IPS-18c (cell line): ENCODE results near the gene PPT1.
"Not testable (repeated sequence)": the region's sequence is repeated elsewhere in the genome, so short reads cannot be mapped to it uniquely, and the experiment has no call there.

Experiments
- H3K4me3 ChIP-seq: 2 replicates; pipeline ENCODE4 v1.7.0; 2013; ENCODE audit warnings: low read depth, mild to moderate bottlenecking, low read length, moderate library complexity; ENCODE audit not compliant: insufficient read depth
- H3K9me3 ChIP-seq: one replicate; pipeline ENCODE4 v1.6.1; 2013; ENCODE audit warnings: mild to moderate bottlenecking, low read length, moderate library complexity; ENCODE audit not compliant: control insufficient read depth, insufficient read depth

The PPT1 gene

DNA sequence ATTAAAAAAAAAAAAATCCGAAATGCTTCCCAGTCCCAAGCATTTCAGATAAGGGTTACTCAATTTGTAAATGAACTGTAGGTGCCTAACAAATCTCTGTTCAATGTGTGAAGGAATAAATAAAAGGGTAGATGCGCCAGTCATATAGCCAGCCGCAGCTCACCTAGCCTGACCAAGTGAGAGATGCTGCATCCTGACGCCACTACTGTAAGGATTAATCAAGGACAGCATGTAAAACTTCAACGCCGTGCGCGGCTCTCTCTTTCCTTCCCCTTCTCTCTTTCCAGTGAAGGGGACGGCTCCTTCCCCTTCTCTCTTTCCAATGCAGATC lies 441 bp downstream of the PPT1 start:
- no peaks in the 10 kb centered on the region for H3K9me3 ChIP-seq
- peak overlapping the region; percentile 82 for H3K4me3 ChIP-seq

GRCh38 chr1:40095806-40096205 lies 1.2 kb downstream of the PPT1 start:
- Histone ChIP-seq H3K4me3 (no peak overlapping the region), H3K9me3 (no peaks in the 10 kb centered on the region)

- no peak overlapping the region for H3K4me3 ChIP-seq
- no peaks in the 10 kb centered on the region for H3K9me3 ChIP-seq
Measured at GRCh38 chr1:40094466-40095110, 2.5 kb downstream of the PPT1 start.

DNA sequence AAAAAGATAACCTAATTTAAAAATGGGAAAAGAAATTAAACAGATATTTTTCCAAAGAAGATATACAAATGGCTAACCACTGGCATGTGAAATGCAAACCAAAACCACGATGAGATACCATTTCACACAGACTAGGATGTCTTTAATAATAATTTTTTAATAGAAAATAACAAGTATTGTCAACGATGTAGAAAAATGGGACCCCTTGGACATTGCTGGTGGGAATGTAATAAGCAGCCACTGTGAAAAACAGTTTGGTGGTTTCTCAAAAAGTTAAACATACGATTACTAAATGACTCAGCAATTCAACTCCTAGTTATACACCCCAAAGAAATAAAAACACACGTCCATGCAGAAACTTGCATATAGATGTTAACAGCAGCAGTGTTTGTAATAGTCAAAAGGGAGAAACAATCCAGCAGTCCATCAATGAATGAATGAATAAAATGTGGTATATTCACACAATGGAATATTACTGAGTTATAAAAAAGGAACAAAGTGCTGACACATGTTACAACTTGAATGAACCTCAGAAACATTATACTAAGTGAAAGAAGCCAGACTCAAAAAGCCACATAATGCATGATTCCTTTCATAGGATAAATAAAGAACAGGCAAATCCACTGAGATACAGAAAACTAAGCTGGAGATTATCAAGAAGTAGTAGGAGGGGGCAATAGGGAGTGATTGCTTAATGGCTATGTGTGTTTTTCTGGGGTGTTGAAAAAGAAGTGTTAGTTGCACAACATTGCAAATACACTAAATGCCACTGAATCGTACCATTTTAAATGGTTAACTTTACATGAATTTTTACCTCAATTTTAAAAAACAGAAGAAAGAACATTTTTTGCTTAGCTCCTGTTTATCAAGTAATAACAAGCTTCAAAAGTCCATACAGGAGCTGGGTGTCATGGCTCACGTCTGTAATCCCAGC lies 4.1 kb downstream of the PPT1 start:
- Histone ChIP-seq H3K9me3 (no peaks in the 10 kb centered on the region), H3K4me3 (no peak overlapping the region)

GRCh38 chr1:40092241-40092640 lies 4.8 kb downstream of the PPT1 start:
- no peaks in the 10 kb centered on the region for H3K9me3 ChIP-seq
- no peak overlapping the region for H3K4me3 ChIP-seq

GRCh38 chr1:40090652-40091355 lies 6.2 kb downstream of the PPT1 start:
- H3K9me3 ChIP-seq = no peaks in the 10 kb centered on the region
- H3K4me3 ChIP-seq = no peak overlapping the region

- not testable (repeated sequence) for H3K9me3 ChIP-seq, H3K4me3 ChIP-seq
Measured at GRCh38 chr1:40084750-40085149, 12.3 kb downstream of the PPT1 start.

GRCh38 chr1:40081871-40082270 lies 15.2 kb downstream of the PPT1 start:
- no peaks in the 10 kb centered on the region for H3K9me3 ChIP-seq
- no peak overlapping the region for H3K4me3 ChIP-seq

DNA sequence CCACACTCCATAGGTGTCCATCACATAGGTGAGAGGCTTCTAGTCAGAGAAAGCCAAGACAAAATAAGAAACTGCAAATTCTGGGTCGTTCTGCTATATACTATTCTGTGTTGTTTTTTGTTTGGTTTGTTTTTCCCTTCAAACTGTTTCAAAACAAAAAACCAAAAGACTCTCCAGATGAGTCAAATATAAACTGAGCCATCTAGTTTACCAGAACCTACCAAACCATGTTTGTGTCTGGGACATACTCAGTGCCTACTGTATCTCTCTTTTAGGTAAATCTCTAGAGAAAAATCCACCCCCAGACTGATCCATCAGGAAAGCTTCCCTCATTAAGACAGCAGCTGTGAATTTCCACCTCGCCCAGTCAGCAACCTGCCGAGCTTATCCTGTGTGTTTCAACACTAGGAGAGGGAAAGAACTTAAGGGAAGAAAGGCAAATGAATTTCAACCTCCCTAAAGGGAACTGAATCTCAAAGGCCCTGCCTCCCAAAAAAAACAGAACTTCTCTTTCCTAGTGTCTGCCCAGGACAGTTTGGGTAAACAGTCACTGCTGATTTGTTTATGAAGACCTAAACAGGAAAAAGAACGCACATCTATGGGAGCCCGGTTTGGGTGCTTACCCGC lies 17.2 kb downstream of the PPT1 start:
- H3K9me3 ChIP-seq = no peaks in the 10 kb centered on the region
- no peak overlapping the region for H3K4me3 ChIP-seq

- Histone ChIP-seq H3K9me3 (no peaks in the 10 kb centered on the region), H3K4me3 (no peak overlapping the region)
Measured at GRCh38 chr1:40078512-40079333, 18.3 kb downstream of the PPT1 start.

- no peaks in the 10 kb centered on the region for H3K9me3 ChIP-seq
- no peak overlapping the region for H3K4me3 ChIP-seq
Measured at GRCh38 chr1:40076895-40077312, 20.1 kb downstream of the PPT1 start.

GRCh38 chr1:40075266-40075665 lies 21.8 kb downstream of the PPT1 start:
- H3K9me3 ChIP-seq = no peaks in the 10 kb centered on the region
- no peak overlapping the region for H3K4me3 ChIP-seq

- no peaks in the 10 kb centered on the region for H3K9me3 ChIP-seq
- no peak overlapping the region for H3K4me3 ChIP-seq
Measured at GRCh38 chr1:40073062-40073461, 24.0 kb downstream of the PPT1 start.

DNA sequence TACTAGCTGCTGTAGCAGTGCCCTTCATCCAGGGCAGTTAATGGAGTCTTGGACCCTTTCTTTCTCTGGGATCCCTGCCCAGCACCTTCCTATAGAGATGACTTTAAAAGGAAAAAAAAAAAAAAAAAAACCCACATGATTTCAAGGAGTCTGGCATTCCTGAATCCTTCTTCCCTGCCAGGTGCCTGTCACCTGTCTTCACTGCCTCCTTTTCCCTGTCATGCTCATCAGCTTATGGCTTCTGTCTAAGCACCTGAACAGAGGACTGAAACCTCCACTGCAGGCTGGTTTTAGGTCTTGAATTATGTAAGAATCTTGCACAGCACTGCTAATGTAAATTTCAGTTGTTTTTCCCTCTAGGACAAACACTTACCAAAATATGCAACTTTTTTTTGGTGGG lies 24.9 kb downstream of the PPT1 start:
- no peak overlapping the region for H3K4me3 ChIP-seq
- no peaks in the 10 kb centered on the region for H3K9me3 ChIP-seq

DNA sequence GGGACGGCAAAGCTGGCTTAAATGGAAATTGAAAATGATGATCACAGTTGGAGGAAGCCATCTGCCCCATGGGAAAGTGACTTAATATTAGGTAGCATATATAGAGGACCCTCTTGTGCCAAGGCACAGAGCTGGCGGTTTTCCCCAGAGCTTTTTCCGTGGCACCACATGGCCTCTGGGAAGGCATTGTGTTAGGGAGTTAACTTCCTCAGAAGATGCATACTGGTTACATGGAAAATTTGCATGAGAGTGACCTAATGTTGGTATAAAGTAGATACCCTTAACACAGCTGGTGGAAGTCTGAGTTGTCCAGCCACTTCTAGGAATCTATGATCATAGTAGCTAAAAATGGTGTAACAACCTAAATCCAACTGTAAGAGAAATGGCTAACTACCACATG lies 29.2 kb downstream of the PPT1 start:
- no peak overlapping the region for H3K4me3 ChIP-seq
- no peaks in the 10 kb centered on the region for H3K9me3 ChIP-seq

- H3K4me3 ChIP-seq = no peak overlapping the region
- no peaks in the 10 kb centered on the region for H3K9me3 ChIP-seq
Measured at GRCh38 chr1:40067023-40067422, 30.0 kb downstream of the PPT1 start.
